ENCODE measurements around the gene LTBP2.
A peak's percentile ranks its signal among the peaks of the same experiment; 100 is the strongest.

Gene LTBP2

GRCh38 chr14:74611650-74612349 is at the start of gene LTBP2:
Gene LTBP2, minus strand, starts transcription at chr14:74612237. Its CDS starts 293 bp downstream, at chr14:74611944.
- H3K4me3 Mint-ChIP-seq: peak within 1 kb of the TSS; percentile 76 to 88 (median 82)
- H3K27me3 Mint-ChIP-seq (ENCODE audit: low read depth): peaks cover 54% of the 10 kb centered on the region
- no peak for TF ChIP-seq CTCF (IDR thresholded peaks at IDR 0.05; ENCODE audit: unreplicated experiment in 3 of 3)
- no peaks in the 10 kb centered on the region for H3K9me3 Mint-ChIP-seq
- H3K4me1 Mint-ChIP-seq: peaks cover 34% of the 10 kb centered on the region
- H3K36me3 Mint-ChIP-seq (ENCODE audit: low read depth): no peaks in the 10 kb centered on the region
- no peak within 1 kb of the TSS for H3K27ac Mint-ChIP-seq

GRCh38 chr14:74660863-74661262 is 48.8 kb upstream of the LTBP2 start:
- no peak for TF ChIP-seq CTCF (IDR thresholded peaks at IDR 0.05; ENCODE audit: unreplicated experiment in 3 of 3)
- Mint-ChIP-seq H3K27ac (no peak overlapping the region), H3K9me3 (no peaks in the 10 kb centered on the region), H3K4me1 (peaks cover 8% of the 10 kb centered on the region), H3K36me3 (ENCODE audit: low read depth) (peaks cover 44% of the 10 kb centered on the region), H3K4me3 (no peak overlapping the region), H3K27me3 (ENCODE audit: low read depth) (no peaks in the 10 kb centered on the region)

GRCh38 chr14:74660167-74660566 is 48.1 kb upstream of the LTBP2 start:
- no peak overlapping the region for H3K4me3 Mint-ChIP-seq
- peaks cover 39% of the 10 kb centered on the region for H3K36me3 Mint-ChIP-seq (ENCODE audit: low read depth)
- no peak for TF ChIP-seq CTCF (IDR thresholded peaks at IDR 0.05; ENCODE audit: unreplicated experiment in 3 of 3)
- H3K9me3 Mint-ChIP-seq: no peaks in the 10 kb centered on the region
- H3K27me3 Mint-ChIP-seq (ENCODE audit: low read depth): no peaks in the 10 kb centered on the region
- H3K27ac Mint-ChIP-seq: no peak overlapping the region
- H3K4me1 Mint-ChIP-seq: peaks cover 15% of the 10 kb centered on the region

GRCh38 chr14:74658535-74659131 is 46.6 kb upstream of the LTBP2 start:
- Mint-ChIP-seq H3K27me3 (ENCODE audit: low read depth) (no peaks in the 10 kb centered on the region), H3K4me3 (no peak overlapping the region), H3K9me3 (no peaks in the 10 kb centered on the region), H3K27ac (no peak overlapping the region), H3K4me1 (peaks cover 23% of the 10 kb centered on the region), H3K36me3 (ENCODE audit: low read depth) (peaks cover 38% of the 10 kb centered on the region)
- no peak for TF ChIP-seq CTCF (IDR thresholded peaks at IDR 0.05; ENCODE audit: unreplicated experiment in 3 of 3)

GRCh38 chr14:74656964-74657363 is 44.9 kb upstream of the LTBP2 start:
- no peak for TF ChIP-seq CTCF (IDR thresholded peaks at IDR 0.05; ENCODE audit: unreplicated experiment in 3 of 3)
- peaks cover 30% of the 10 kb centered on the region for H3K36me3 Mint-ChIP-seq (ENCODE audit: low read depth)
- H3K9me3 Mint-ChIP-seq: no peaks in the 10 kb centered on the region
- H3K27me3 Mint-ChIP-seq (ENCODE audit: low read depth): no peaks in the 10 kb centered on the region
- H3K27ac Mint-ChIP-seq: peak overlapping the region in 1 of 3 experiments; percentile 80
- no peak overlapping the region for H3K4me3 Mint-ChIP-seq
- H3K4me1 Mint-ChIP-seq: peaks cover 24% of the 10 kb centered on the region
